ENCODE data around the gene RGS3.
A peak's percentile ranks its signal among the peaks of the same experiment; 100 is the strongest.

The RGS3 gene

DNA sequence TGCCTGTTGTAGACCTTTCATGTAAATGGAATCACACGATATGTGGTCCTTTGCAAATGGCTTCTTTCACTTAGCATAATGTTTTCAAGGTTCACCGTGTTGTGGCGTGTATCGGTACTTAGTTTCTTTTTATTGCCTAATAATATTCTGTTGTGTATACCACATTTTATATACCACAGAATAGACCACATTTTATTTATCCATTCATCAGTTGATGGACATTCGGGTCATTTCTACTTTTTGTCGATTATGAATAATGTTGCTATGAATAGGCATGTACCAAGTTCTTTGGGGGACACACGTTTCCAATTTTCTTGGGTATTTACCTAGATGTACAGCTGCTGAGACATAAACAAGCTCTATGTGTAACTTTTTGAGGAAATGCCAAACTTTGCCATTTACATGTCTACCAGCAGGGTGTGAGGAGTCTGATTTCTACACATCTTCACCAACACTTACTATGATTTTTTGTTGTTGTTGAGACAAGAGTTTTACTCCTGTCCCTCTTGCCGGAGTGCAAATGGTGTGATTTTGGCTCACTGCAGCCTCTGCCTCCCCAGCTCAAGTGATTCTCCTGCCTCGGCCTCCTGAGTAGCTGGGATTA lies 144.7 kb downstream of the RGS3 start:
- no peak for DNase-seq

DNA sequence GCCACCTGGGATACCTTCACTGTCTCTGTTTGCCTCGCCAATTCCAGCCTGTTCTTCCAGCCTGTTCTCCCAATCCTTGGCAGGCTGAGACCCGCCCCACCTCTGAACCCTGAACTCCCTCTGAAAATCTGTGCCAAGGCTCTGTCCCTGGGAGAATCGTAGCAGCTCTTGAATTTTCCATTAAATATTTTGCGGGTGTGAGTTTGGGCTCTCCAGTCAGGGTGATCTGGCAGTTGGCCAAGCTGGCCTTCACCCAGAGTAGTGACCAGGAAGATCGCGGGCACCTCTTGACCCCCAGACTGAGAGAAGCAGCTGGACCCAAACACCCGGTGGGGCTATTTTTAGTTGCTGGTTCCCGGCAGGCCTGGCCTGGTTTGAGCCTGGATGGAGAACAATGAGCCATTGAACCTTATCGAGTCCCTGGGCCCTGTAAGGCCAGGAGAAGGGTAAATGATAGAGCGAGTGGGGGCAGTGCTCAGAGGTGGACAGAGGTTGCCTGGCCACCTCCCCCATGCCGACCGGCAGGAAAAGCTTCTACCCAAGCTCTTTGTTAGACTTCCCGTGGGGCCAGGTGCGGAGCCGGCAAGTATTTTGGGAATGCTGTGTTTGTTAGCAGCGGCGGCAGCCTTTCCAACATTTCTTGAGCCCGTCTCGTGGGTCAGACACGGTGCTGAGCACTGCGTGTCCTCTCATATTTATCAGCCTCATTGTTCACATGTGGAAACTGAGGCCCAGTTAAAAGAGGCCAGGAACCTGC lies 146.2 kb downstream of the RGS3 start:
- DNase-seq: peak; percentile 73

DNA sequence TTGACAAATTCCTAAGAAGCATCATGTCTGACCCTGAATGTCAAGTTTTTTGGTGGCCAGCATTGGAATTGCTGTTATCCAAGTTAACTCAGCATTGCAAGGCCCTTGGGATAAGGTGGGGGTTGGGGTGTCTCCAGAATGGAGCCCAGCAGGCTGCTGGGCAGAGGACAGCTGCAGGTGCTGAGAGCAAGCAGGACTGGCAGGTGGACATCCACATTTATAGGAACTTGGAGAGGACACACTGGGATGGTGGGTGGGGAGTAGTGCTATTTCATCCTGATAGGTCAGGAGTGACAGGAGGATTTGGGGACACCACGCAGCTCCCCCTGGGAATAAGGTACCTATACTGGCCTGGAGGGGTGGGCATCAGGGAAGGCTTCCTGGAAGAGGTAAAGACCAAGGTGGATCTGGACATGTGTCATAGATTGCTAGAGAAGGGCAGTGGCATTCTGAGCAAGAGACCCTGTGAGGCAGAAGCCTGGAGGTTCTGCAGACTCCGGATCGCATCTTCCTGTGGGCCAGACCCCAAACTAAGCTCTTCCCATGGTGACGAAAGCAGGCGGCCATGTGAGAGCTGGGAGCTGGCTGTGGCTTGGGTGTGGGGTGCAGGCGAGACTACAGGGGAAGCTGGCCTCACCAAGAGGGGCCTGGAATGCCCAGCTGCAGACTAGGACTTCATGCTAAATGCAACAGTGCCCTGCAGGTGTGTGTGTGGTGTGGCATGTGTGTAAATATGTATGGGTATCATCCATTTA lies 148.1 kb downstream of the RGS3 start:
- DNase-seq: no peak

DNA sequence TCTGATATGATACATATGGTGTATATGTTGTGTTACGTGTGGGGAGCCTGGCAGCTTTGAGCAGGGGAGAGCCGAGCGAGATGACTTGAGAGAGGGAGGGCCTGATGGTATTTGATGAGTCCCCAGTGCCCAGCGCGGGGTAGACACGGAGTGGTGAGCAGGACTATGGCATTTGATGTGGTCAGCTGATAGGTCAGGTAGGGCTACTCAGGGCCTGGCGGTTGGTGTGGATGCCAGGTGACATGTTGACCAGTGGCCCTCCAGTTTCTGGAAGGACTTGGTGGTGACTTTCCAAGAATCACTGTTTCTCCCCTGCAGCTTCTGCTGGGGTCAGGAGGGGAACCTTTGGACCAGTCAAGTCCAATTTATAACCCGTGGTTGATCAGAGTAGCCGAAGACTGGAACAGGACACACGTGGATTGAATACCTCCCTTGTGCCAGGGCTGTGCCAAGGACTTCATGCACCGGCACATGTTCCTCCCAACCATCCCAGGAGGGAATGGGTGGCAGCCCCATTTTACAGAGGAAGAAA lies 148.8 kb downstream of the RGS3 start:
- no peak for DNase-seq

DNA sequence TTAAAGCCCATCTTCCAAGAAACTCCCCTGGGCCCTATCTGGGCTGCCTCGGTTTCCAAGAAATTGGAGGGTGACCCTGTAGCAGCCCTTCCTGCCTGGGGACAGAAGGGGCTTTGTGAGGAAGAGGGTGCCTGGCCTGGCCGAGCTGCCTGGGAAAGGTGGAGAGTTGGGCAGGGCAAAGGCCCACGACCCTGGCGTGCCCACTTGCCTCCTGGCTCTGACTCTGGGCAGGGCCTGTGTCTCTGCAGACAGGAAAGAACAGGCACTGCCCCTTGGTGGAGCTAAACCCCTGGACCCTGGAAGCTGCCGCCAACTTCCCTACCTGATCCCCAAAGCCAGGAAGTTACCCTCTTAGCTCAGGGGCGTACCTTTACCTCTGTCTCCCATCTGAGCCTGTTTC lies 149.3 kb downstream of the RGS3 start:
- no peak for DNase-seq

DNA sequence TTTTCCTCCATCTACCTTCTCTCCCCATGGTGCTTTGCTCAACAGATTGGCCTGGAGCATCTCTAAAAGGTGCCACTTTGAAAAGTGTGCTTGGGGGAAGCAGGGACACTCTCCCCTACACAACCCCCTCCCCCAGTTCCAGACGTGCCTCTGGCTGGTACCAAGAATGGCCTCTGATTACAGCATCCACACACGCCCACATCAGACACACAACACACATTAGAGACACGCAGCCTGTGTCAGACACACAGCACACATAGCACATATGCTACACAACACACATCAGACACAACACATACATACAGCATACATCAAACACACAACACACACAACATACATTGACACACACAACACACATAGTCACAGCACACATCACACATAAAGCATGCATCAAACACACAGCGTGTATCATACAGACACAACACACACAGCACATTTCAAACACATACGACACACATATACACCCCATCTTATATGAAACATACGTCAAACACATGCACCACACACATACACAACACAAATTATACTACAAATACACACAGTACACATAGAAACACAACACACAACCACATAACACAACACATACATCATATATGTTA lies 150.4 kb downstream of the RGS3 start:
- DNase-seq: no peak

DNA sequence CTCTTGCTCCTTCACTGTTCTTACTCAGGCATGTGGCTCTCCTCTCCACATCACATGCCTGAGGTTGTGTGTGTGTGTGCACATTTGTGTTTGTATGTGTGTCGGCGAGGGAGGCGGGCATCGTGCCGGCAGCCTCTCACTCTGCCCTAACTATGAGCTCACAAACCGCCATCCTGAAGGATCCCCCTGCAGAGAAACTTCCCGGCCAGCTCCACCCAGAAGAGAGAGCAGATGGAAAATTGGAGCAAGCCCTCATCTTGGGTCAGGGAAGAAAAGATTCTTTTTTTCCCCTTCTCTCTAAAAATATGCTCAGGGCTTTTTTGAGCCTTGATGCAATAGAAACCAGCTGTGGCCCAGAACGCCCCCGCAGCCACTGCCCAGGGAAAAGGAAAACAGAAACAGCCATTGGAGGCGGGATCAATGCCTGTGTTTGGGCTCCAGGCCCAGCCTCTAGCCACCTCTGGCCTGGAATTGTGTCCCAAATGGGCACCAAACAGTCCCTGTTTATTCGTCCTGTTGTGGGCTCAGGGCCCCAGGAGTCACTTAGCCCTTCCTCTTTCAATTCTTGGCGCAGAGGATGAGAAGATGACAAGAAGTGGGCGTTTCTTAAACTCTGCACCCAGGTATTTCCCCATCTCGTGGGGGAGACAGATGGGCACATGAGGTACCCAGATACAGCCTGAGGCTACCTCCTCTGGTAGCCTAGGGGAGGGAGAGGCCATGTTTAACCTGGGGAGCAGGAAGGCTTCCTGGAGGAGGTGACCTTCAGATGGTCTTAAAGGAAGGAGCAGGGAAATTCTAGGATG lies 151.5 kb downstream of the RGS3 start:
- DNase-seq: no peak

DNA sequence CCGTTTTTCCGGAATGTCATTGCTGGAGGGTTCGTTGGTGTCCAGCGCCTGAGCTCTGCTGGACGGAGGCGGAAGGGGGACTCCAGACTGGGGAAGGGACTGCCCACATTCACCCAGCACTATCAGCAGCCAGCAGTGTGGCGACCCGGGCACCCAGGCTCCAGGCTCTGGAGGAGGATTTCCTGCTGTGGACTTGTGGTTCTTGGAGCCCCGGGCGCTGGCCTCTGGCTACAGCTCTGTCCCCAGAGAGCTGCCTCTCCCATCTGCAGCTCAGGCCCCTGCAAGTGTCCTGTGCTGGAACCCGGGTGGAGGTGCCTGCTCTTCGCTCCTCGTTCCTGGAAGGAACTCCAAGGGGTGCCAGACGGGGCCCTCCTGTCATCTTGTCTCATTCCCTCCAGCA lies 152.6 kb downstream of the RGS3 start:
- no peak for DNase-seq

DNA sequence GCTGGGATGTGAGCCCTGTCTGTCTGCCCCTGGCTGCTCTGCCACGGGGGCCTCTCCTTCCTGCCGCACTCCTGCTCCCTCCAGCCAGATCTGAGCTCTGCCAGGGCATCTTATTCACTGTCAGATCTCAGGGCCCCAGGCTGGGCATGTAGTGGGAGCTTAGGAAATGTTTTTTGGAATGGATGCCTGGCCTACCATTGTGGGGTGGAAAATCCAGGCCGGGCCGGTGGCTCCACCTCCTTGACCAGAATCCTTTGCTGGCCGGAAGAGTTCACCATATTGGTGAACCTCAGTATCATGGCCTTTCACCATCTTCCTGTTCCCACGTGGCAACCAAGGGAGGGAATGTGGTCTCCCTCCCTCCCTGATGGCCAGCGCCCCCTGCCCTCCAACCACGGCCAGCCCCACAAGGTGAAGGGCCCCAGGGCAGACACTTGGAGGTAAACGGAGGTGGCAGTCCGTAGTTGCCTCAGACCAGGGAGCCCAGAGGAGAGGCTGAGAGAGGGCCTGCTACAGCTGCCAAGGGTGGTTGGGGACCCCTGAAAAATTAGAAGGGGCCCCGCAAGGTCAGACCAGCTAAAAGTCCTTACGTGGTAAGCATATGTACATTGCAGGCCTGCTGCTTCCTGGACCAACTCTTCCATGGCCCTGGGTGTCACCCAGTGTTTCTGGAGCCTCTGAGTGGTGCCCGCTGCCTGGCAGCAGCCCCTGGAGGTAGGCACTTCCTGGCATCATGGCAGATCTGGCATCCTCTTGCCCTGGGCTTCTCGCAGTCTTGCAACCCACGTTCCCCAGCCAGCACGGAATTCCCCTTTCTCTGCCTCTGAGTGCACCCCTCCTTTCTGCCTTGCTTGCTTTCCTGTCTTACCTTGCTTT lies 153.3 kb downstream of the RGS3 start:
- no peak for DNase-seq

DNA sequence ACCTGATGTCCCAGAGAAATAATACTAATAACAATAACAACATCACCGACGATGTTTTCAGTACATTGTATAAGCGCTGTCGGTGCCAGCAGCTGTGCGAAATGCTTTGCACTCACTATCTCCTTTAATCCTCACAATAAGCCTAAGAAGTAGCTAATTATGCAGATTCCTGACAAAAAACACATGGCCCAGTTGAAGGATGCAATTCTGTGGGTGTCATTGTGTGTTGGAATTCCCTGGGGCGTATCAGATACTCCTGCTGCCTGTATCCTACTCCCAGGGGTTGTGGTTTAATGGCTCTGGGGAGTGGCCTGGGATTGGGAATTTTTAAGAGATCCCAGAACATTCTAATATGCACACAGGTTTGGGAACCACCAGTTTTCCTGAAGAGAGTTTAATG lies 154.0 kb downstream of the RGS3 start:
- no peak for DNase-seq

DNA sequence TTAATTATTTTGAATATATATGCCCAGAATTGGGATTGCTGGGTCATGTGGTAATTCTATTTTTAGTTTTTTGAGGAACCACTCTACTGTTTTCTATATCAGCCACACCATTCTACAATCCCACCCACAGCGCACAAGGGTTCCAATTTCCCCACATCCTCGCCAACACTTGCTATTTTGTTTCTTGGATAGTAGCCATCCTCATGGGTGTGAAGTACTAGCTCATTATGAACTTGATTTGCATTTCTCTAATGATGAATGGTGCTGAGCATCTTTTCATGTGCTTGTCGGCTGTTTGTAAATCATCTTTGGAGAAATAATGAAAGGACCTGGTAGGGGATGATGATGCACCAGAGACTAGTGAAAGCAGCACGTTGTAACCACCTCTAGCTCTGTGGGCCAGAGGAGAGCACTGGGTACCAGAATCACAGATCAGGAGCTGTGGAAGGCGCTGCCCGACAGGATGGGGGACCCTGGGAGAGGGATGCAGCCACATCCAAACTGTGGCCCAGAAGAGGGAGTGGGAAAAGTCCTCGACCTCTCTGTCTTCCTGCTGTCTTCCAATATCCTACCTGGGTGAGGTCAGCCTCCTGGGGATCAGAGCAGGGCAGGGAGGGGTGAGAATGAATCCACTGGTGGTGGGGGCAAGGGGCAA lies 155.4 kb downstream of the RGS3 start:
- no peak for DNase-seq

DNA sequence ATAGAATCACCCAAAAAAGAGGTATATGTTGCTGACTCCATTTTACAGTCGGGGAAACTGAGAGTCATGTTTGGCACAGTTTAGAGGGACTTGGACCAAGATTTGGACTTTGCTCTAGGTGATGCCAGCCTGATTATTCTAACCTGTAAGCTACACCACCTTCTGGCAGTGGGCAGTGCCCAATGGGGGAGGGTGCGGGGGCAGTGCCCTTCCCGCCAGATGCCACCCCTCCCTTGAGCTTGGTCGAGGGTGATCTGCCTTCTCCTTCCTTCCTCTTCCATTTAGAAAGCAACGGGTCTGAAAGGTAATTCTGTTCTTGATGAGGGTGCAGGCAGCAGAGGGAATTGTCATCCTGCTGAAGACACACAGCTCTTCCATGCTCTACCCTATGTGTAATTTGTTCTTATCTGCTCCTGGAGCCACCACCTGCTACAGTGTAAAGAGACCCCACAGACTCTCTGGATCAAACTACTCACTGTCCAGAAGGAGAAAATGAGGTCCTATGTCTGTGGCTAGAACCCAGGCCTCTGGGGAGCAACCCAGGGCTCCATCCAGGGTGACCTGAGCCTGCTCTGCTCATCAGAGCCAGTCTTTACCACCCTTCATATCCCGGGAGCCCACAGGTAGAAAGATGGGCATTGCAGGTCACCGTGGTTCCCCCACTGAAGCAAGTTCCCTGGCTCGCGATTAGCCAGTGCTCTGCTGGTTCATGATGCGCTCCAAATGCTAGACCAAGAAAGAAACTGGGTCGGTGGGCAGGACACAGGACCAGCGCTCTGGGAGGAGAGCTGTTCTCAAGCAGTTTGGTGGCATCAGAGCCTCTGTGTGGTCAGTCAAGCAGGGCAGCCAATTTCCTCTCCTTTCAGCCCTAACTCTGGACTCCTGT lies 156.2 kb downstream of the RGS3 start:
- DNase-seq: no peak

DNA sequence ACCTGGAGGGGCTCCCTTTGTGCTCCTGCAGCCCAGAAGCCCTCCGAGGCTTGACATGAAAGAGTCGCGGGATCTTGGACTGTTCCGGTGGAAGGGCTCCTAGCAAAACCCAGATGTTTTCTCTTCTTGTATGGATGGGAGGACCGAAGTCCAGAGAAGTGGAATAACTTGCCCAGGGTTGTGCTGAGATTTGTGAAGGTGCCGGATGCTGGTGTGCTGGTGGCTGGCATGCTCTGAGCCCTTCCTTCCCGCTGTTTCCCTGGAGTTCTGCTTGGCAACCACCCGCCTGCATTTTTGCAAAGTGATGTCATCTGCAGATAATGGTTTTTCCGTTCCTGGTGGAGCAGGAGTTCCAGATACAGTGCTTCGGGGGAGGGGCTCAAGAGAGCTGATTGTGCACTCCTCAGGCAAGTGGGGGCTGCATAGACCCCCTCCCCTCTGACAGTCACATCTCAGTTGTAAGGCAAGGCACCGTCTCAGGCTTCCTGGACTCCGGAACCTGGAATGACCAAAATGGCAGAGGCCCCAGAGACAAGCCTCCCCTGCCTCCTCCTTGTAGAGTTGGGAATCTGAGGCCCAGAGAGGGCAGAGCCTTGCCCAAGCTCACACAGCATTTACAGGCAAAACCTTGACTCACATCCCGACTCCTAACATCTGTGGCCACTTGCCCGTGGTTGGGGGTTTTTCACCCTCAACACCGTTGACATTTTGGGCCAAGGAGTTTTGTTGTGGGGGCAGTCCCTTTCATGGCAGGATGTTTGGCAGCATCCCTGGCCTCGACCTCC lies 157.0 kb downstream of the RGS3 start:
- DNase-seq: no peak

DNA sequence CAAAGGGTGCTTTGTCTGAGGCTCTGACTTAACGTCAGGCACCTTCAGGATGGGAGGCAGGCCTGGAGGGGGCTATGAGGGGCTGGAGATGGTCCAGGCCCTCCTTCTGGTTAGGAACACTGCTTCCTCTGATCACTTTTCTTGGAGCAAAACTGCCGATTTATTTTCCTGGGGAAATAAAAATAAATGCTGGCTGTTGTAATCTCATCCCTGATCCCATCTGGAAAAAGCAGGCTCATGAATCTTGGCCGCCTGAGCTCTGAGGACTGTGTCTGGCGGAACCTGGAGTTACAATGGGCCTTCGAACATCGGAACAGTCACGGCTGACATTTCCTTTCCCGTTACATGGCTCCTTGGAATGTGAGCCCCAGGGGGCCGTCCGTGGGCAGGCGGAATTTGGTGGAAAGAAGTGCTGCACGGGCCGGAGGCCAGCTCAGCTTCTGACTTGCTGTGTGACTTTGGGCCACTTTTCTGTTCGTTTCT lies 157.8 kb downstream of the RGS3 start:
- no peak for DNase-seq

DNA sequence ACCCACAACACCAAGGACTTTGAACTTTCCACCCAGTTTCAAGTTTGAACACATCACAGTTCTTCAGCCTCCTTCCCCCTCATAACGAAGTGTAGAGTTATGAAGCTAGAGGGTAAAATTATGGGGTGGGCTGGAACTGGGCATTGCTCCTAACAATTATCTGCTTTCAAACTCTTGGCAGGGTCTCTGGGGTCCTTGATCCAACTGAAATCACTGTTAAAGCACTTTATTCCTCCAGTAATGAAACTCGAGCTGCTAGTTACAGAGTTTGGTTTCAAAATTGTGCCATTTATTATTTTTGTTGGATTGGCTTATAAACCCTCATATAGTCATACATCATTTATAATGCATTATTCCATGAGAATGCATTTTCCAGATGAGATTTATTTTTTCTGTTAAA lies 158.5 kb downstream of the RGS3 start:
- no peak for DNase-seq

DNA sequence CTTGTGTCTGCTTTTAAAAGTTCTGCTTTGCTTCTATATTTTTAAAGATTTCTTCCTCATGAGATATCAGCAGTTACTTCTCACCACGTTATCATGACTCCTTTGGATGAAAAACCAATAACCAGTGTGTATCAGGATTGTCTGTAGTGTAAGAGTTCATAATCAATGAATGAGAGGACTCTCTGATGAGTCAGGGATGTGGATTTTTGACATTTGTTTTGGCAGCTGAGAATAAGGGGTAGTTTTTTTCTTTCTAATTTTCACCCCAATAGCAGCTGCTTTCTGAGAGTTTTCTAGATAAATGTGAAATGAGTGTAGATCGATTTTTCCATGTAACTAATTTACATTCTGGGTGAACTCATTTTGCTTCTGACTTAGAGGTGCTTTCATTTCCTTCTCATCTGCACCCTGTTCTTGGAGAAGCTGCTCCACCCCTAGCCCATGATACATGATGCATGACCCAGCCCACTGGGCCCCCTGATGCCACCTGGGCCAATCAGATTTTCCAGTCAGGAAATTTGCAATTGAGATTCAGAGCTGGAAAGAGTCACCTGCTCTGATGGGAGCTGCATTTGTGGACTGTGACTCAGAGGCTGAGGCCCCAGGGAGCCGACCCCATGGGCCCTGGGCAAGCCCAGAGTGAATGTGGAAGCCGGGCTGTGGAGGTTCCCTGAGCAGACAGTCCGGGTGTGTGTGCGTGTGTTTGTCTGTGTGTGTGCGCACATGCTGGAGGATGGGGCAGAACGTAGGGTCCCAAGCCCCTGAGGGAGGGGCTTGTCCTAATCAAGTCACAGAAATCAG lies 159.3 kb downstream of the RGS3 start:
- DNase-seq: peak; percentile 28

DNA sequence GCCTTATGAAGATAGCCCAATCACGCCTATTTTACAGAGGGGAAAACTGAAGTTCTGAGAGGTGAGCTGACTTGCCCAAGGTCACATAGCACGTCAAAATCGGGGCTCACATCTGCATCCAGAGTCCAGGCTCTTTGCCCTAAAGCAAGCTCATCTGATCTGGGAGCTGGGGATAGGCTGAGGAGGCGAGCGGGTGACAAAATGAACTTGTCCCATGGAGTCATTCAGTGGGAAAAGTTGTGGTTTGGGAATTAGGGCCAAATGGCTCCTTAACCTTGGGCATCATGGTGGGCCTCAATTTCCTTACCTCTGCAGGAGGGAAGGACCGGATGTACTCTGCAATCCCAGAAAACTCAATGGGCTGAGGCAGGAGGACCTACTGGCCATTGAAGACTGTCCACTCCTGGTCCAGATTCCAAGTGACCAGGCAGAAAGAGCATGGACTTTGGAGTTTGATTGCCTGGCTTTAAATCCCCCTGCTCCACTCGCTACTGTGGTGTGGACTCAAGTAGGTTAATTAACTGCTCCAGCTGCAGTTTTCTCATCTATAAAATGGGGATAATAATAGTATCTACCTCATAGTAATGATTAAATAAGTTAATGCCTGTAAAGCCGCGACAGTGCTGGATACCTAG lies 160.4 kb downstream of the RGS3 start:
- no peak for DNase-seq

DNA sequence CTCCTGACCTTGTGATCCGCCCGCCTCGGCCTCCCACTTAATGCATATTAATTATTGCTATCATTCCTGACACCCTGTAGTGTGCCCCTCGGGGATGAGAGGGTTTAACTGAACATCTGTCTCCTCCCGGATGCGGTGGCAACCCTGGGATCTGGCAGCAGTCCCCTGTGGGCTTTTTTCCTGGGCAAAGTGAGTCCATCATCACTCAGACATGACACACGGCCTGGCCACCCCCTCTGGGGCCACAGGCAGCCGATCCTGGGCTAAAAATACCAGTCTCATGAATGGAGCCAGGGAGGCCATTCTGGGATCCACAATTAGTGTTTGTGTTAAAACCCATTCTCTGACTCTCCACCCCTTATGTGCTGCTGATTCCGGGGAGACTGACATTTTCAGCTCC lies 161.2 kb downstream of the RGS3 start:
- DNase-seq: no peak
